ENCODE measurements around the gene LRRC4C. TPM values are rescaled to one million over a fixed set of nuclear protein-coding genes. Genes with fewer than 3 reads are reported as not detected.

Gene LRRC4C
- total and polyA plus RNA-seq, 10 of the 15 experiments (the other 5 are each of a cell fraction or from before 2014, with no cell fraction given) = 1.5 TPM; not detected in 9

DNA sequence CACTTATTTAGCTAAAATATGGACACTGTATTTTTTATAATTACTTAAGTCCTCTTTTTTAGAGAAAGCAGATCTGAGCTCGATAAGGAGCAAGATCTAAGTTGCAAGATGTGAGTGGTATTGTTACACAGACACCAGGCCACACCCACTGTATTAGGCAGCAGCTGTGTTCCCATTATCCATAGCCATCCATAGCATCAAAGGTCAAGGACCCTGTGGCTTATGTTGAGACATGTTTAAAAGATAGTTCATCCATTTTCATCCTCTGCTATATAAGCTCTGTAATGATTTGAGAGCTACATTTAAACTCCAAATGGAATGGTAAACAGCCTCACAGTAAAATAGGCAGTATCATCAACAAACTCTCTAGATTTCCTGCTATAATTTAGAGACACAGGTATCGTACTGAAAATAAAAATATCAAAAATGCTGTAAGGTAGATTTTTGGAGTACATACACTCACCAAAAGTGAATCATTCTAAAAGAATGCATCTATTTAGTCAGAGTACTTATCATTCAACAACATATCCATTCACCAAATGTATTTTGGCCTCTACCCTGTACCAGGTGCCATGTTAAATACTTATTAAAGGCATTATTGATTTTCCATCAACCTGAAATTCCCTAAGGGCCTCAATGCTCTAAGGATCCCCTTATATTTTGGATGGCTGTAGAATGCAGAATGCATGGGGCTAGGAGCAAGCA lies 574.0 kb downstream of the LRRC4C start:
- Histone ChIP-seq H3K27ac (ENCODE audit: control insufficient read depth, insufficient read depth) (no peak overlapping the region), H3K9me3 (replicated peaks; ENCODE audit: control insufficient read depth, insufficient read depth, low read length) (no peaks in the 10 kb centered on the region), H3K79me2 (ENCODE audit: control insufficient read depth, insufficient read depth, low read length) (no peaks in the 10 kb centered on the region), H3K4me3 (no peak overlapping the region), H3K27me3 (replicated peaks in 1 of 2; ENCODE audit: control insufficient read depth in 2 of 2, insufficient read depth in 2 of 2, low read length in 1 of 2) (no peaks in the 10 kb centered on the region), H4K20me1 (ENCODE audit: control insufficient read depth, insufficient read depth) (no peaks in the 10 kb centered on the region), H3K36me3 (ENCODE audit: control insufficient read depth in 2 of 2, insufficient read depth in 2 of 2, low read length in 1 of 2) (no peaks in the 10 kb centered on the region), H3K4me1 (ENCODE audit: control insufficient read depth, insufficient read depth, low read length) (no peaks in the 10 kb centered on the region), H3K4me2 (ENCODE audit: control insufficient read depth, insufficient read depth) (no peak overlapping the region), H3K9ac (ENCODE audit: control insufficient read depth, insufficient read depth, low read length) (no peak overlapping the region), H2AFZ (ENCODE audit: control insufficient read depth, low read depth, low read length) (no peak overlapping the region)
- TF ChIP-seq, protein P1, sequence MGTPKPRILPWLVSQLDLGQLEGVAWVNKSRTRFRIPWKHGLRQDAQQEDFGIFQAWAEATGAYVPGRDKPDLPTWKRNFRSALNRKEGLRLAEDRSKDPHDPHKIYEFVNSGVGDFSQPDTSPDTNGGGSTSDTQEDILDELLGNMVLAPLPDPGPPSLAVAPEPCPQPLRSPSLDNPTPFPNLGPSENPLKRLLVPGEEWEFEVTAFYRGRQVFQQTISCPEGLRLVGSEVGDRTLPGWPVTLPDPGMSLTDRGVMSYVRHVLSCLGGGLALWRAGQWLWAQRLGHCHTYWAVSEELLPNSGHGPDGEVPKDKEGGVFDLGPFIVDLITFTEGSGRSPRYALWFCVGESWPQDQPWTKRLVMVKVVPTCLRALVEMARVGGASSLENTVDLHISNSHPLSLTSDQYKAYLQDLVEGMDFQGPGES (IDR thresholded peaks at IDR 0.05) = no peak
- TF ChIP-seq NR2C1 (IDR thresholded peaks at IDR 0.05) (no peak), DPF2 (IDR thresholded peaks at IDR 0.05) (no peak), BMI1 (IDR thresholded peaks at IDR 0.05; ENCODE audit: borderline replicate concordance) (no peak)
- RAD21 ChIA-PET (ENCODE audit: unreplicated experiment) = no interaction called here
- intact Hi-C loops (cut with micrococcal nuclease; ENCODE audit: unreplicated experiment) = no loop called here
- in situ Hi-C loops (cut with MboI) = no loop called here
- CTCF ChIA-PET = no interaction called here
- FAIRE-seq (no peak), DNase-seq (ENCODE audit: low read depth, low spot score) (no peak), ATAC-seq (no peak)
- 0% methylated on average over 2 of the region's 2 CpGs for WGBS (ENCODE audit: insufficient coverage, insufficient replicate concordance, low lambda C conversion rate, missing lambda C conversion rate)
- SMC1A ChIA-PET (ENCODE audit: uncharacterized antibody, unreplicated experiment) = interaction anchor here (0.6 to 1.0 kb wide), 2 partner anchors 18 to 906 kb away, joined by 3 read pairs; no protein-coding TSS in a partner anchor
- BruUV-seq (replicated peaks) = no TSS peak
- POLR2A ChIA-PET = no interaction called here

DNA sequence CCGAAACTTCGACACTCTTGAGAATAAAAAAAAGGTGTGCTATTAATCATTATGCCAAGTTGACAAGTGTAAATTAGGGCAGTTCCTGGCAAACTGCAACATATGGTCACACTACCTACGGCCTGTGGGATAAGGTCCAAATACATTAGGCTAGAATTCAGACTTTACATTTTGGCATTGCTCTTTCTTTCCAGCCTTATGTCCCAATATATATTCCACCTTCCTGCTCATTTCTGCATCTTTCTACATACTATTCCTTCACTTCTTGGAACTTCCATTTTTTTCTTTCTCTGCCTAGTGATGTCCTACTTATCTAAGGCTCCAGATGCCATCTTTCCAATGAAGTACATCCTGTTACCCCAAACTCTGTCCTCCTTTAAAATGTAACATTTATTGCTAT lies 577.2 kb downstream of the LRRC4C start:
- Histone ChIP-seq H3K4me2 (ENCODE audit: control insufficient read depth, insufficient read depth) (no peak overlapping the region), H3K27me3 (replicated peaks in 1 of 2; ENCODE audit: control insufficient read depth in 2 of 2, insufficient read depth in 2 of 2, low read length in 1 of 2) (no peaks in the 10 kb centered on the region), H4K20me1 (ENCODE audit: control insufficient read depth, insufficient read depth) (no peaks in the 10 kb centered on the region), H3K79me2 (ENCODE audit: control insufficient read depth, insufficient read depth, low read length) (no peaks in the 10 kb centered on the region), H3K4me3 (no peak overlapping the region), H3K9ac (ENCODE audit: control insufficient read depth, insufficient read depth, low read length) (no peak overlapping the region), H3K9me3 (replicated peaks; ENCODE audit: control insufficient read depth, insufficient read depth, low read length) (no peaks in the 10 kb centered on the region), H2AFZ (ENCODE audit: control insufficient read depth, low read depth, low read length) (no peak overlapping the region), H3K27ac (ENCODE audit: control insufficient read depth, insufficient read depth) (no peak overlapping the region), H3K4me1 (ENCODE audit: control insufficient read depth, insufficient read depth, low read length) (no peaks in the 10 kb centered on the region), H3K36me3 (ENCODE audit: control insufficient read depth in 2 of 2, insufficient read depth in 2 of 2, low read length in 1 of 2) (no peaks in the 10 kb centered on the region)
- DNase-seq (ENCODE audit: low read depth, low spot score) (no peak), FAIRE-seq (no peak), ATAC-seq (no peak)
- POLR2A ChIA-PET = no interaction called here
- WGBS (ENCODE audit: insufficient coverage, insufficient replicate concordance, low lambda C conversion rate, missing lambda C conversion rate) = 1% methylated on average over 3 of the region's 3 CpGs
- CTCF ChIA-PET = no interaction called here
- SMC1A ChIA-PET (ENCODE audit: uncharacterized antibody, unreplicated experiment) = interaction anchor here (0.7 kb wide), 1 partner anchor 20 kb away, joined by 3 read pairs; no protein-coding TSS in a partner anchor
- RAD21 ChIA-PET (ENCODE audit: unreplicated experiment) = no interaction called here
- no TSS peak for BruUV-seq (replicated peaks)
- in situ Hi-C loops (cut with MboI) = no loop called here
- intact Hi-C loops (cut with micrococcal nuclease; ENCODE audit: unreplicated experiment) = no loop called here
- TF ChIP-seq, protein P2, sequence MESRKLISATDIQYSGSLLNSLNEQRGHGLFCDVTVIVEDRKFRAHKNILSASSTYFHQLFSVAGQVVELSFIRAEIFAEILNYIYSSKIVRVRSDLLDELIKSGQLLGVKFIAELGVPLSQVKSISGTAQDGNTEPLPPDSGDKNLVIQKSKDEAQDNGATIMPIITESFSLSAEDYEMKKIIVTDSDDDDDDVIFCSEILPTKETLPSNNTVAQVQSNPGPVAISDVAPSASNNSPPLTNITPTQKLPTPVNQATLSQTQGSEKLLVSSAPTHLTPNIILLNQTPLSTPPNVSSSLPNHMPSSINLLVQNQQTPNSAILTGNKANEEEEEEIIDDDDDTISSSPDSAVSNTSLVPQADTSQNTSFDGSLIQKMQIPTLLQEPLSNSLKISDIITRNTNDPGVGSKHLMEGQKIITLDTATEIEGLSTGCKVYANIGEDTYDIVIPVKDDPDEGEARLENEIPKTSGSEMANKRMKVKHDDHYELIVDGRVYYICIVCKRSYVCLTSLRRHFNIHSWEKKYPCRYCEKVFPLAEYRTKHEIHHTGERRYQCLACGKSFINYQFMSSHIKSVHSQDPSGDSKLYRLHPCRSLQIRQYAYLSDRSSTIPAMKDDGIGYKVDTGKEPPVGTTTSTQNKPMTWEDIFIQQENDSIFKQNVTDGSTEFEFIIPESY (IDR thresholded peaks at IDR 0.05) = no peak
- TF ChIP-seq CBX5 (IDR thresholded peaks at IDR 0.05; ENCODE audit: low read depth) = no peak
- no peak for TF ChIP-seq NFYA (IDR thresholded peaks at IDR 0.05; ENCODE audit: borderline replicate concordance, low read depth, low read length)
- no peak for TF ChIP-seq NFXL1 (IDR thresholded peaks at IDR 0.05; ENCODE audit: borderline replicate concordance)
- TF ChIP-seq, protein P3, sequence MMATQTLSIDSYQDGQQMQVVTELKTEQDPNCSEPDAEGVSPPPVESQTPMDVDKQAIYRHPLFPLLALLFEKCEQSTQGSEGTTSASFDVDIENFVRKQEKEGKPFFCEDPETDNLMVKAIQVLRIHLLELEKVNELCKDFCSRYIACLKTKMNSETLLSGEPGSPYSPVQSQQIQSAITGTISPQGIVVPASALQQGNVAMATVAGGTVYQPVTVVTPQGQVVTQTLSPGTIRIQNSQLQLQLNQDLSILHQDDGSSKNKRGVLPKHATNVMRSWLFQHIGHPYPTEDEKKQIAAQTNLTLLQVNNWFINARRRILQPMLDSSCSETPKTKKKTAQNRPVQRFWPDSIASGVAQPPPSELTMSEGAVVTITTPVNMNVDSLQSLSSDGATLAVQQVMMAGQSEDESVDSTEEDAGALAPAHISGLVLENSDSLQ (IDR thresholded peaks at IDR 0.05) = no peak
- TF ChIP-seq, protein P4, sequence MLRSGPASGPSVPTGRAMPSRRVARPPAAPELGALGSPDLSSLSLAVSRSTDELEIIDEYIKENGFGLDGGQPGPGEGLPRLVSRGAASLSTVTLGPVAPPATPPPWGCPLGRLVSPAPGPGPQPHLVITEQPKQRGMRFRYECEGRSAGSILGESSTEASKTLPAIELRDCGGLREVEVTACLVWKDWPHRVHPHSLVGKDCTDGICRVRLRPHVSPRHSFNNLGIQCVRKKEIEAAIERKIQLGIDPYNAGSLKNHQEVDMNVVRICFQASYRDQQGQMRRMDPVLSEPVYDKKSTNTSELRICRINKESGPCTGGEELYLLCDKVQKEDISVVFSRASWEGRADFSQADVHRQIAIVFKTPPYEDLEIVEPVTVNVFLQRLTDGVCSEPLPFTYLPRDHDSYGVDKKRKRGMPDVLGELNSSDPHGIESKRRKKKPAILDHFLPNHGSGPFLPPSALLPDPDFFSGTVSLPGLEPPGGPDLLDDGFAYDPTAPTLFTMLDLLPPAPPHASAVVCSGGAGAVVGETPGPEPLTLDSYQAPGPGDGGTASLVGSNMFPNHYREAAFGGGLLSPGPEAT (IDR thresholded peaks at IDR 0.05; ENCODE audit: low read depth) = no peak
- TF ChIP-seq NR2C2 (IDR thresholded peaks at IDR 0.05; ENCODE audit: borderline replicate concordance, control insufficient read depth, insufficient read length, low read depth) = no peak
- no peak for TF ChIP-seq POLR2A (IDR thresholded peaks at IDR 0.05; ENCODE audit: low read depth, low read length)
